ENCODE data around the gene IRX2.
A peak's percentile ranks its signal among the peaks of the same experiment; 100 is the strongest.

Gene IRX2

DNA sequence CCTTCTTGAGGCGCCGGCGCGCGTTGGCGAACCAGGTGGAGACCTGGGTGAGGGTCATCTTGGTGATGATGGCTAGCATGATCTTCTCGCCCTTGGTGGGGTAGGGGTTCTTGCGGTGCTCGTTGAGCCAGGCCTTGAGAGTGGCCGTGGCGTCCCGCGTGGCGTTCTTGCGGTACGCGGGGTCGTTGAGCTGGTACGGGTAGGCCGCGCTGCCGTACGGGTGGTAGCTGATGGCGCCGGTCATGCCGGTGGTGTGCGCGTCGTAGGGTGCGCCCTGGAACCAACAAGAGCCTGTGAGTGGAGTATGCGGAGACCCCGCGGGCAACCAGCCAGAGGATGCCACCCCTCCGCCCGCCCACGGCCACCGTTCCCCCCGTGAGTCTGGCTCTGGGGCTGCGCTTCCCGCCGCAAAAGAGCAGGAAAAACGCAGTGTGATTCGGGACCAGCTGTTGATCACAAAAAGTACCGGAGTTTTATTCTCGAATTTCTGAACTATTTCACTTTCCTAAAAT, 1.9 kb downstream of the IRX2 start:
- no peak for DNase-seq (ENCODE audit: low read depth)
- TF ChIP-seq, protein P1, sequence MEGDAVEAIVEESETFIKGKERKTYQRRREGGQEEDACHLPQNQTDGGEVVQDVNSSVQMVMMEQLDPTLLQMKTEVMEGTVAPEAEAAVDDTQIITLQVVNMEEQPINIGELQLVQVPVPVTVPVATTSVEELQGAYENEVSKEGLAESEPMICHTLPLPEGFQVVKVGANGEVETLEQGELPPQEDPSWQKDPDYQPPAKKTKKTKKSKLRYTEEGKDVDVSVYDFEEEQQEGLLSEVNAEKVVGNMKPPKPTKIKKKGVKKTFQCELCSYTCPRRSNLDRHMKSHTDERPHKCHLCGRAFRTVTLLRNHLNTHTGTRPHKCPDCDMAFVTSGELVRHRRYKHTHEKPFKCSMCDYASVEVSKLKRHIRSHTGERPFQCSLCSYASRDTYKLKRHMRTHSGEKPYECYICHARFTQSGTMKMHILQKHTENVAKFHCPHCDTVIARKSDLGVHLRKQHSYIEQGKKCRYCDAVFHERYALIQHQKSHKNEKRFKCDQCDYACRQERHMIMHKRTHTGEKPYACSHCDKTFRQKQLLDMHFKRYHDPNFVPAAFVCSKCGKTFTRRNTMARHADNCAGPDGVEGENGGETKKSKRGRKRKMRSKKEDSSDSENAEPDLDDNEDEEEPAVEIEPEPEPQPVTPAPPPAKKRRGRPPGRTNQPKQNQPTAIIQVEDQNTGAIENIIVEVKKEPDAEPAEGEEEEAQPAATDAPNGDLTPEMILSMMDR (conservative IDR thresholded peaks at IDR 0.05; ENCODE audit: control insufficient read depth, insufficient read depth, low read depth, low read length) = no peak
- peak overlapping the region; percentile 62 for H3K4me3 ChIP-seq (ENCODE audit: control insufficient read depth, low read depth, low read length)

GRCh38 chr5:2748861-2749513, 2.5 kb downstream of the IRX2 start:
- peak overlapping the region; percentile 62 for H3K4me3 ChIP-seq (ENCODE audit: control insufficient read depth, low read depth, low read length)
- no peak for DNase-seq (ENCODE audit: low read depth)
- TF ChIP-seq, protein P1 (conservative IDR thresholded peaks at IDR 0.05; ENCODE audit: control insufficient read depth, insufficient read depth, low read depth, low read length) = no peak

DNA sequence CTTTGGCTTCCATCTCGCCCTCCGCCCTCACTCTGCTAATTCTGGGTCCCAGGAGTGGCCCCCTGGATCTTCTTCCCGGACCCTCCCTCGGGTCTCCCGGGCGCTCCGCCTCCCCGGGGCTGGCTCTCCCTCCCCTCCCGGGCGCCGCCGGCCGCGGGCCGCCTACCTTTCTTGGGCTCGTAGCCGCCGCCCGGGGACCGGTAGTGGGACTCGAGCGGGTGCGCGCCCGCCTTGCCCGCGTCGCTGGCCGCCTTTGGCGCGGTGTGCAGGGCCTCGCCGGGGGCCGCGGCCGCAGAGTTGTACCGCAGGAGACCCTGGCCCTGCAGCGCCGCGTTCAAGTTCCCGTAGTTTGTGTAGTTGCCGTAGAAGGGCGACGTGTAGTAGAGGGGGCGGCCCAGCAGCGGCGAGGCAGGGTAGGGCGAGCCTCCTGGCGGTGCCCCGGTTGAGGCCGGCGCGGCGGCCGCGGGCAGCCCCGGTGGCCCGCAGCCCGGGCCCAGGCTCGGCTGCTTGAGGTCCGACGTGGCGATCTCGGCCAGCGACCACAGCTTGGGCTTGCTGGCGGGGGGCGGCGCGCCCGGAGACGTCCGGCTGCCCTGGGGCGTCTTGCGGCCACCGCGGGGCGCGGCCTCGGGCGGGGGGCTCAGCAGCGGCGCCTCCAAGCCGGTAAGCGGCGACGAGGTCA, 3.2 kb downstream of the IRX2 start:
- H3K4me3 ChIP-seq (ENCODE audit: control insufficient read depth, low read depth, low read length) = peak overlapping the region; percentile 34
- TF ChIP-seq, protein P1 (conservative IDR thresholded peaks at IDR 0.05; ENCODE audit: control insufficient read depth, insufficient read depth, low read depth, low read length) = no peak
- DNase-seq (ENCODE audit: low read depth) = no peak

DNA sequence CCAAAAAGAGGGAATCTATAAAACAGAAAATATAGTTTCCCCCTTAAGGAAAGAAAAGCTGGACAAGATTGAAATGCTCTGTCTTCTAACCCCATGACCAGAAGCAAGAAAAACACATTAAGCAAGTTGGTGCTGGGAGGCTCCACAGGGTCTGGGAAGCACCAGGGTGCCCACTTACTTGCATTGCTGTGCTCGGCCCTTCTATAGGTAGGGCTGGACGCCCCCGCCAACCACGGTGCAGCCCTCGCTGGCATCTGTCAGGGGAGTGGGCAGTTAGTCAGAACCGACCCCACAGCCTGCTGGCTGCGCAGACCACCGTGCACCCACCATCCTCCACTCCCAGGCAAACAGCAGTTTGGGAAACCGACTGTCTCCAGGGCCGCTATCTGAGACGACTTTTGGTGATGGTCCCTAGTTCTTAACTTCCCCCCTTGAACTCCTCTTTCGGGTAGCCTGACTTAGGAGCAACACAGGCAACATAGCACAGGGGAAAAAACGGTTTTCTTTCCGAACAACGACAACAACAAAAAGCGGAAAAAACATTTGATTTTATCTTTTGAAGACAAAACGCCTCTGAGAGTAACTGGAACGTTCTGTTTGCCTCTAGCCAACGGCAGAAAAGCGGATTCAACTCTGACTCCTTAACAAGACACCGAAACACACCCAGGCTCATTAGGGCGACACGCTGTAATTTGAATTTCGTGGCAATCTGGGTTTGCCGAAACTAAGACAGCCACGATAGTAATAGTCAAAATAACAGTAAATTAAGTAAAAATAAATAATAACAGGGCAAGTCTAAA, 3.9 kb downstream of the IRX2 start:
- TF ChIP-seq, protein P1 (conservative IDR thresholded peaks at IDR 0.05; ENCODE audit: control insufficient read depth, insufficient read depth, low read depth, low read length) = no peak
- no peak for DNase-seq (ENCODE audit: low read depth)
- peak overlapping the region; percentile 34 for H3K4me3 ChIP-seq (ENCODE audit: control insufficient read depth, low read depth, low read length)

GRCh38 chr5:2746561-2747032, 4.9 kb downstream of the IRX2 start:
- H3K4me3 ChIP-seq (ENCODE audit: control insufficient read depth, low read depth, low read length) = no peak overlapping the region
- TF ChIP-seq, protein P1 (conservative IDR thresholded peaks at IDR 0.05; ENCODE audit: control insufficient read depth, insufficient read depth, low read depth, low read length) = no peak
- peak; percentile 63 for DNase-seq (ENCODE audit: low read depth)

DNA sequence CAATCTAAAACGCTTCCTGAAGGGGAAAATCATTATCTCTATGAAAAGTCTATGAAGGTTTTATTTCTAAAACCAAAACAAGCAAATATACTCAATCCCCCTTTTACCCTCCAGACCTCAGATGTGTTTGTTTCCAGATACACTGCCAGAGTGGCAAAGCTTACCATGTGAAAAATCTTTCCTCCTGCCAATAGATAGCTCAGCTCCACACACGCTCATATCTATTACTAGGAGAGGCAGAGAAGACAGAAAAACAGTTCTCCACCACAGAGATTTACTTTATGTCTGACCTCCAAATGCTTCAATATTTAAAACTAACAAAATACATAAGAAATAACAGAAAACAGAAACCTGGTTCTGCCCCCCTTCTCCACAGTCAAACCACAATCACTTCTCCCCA, 7.0 kb downstream of the IRX2 start:
- TF ChIP-seq, protein P1 (conservative IDR thresholded peaks at IDR 0.05; ENCODE audit: control insufficient read depth, insufficient read depth, low read depth, low read length) = no peak
- H3K4me3 ChIP-seq (ENCODE audit: control insufficient read depth, low read depth, low read length) = no peak overlapping the region
- DNase-seq (ENCODE audit: low read depth) = no peak
